CD4-positive, alpha-beta T cell treated with Interferon alpha-2 for 1 hour (primary cell): ENCODE measurements around the gene BCAN.
"Not testable (repeated sequence)": the region's sequence is repeated elsewhere in the genome, so short reads cannot be mapped to it uniquely, and the experiment has no call there.

Experiments used
- DNase-seq, 2 donors: peaks; one replicate each; pipeline ENCODE4 v3.0.0-alpha.2; 2020 to 2022

The BCAN gene

GRCh38 chr1:156618853-156619581, 22.9 kb upstream of the BCAN start, which contains the start of gene HAPLN2:
Gene HAPLN2 (plus strand): TSS chr1:156619415. CDS start chr1:156623491, 4,076 bp downstream.
- DNase-seq, result no peak

- no peak for DNase-seq
Measured at GRCh38 chr1:156619582-156619955, 22.3 kb upstream of the BCAN start.

GRCh38 chr1:156622581-156623297, 19.2 kb upstream of the BCAN start:
- DNase-seq, result no peak

- peak; percentile 18 to 35 for DNase-seq
Measured at GRCh38 chr1:156623946-156624813, 17.7 kb upstream of the BCAN start.

- no peak for DNase-seq
Measured at GRCh38 chr1:156624814-156625435, 17.0 kb upstream of the BCAN start.

- peak; percentile 56 to 67 for DNase-seq
Measured at GRCh38 chr1:156625436-156626078, 16.4 kb upstream of the BCAN start.

GRCh38 chr1:156626079-156626438, 15.9 kb upstream of the BCAN start:
- DNase-seq, result no peak

- DNase-seq, result peak; percentile 17 to 57
Measured at GRCh38 chr1:156627313-156627880, 14.5 kb upstream of the BCAN start.

GRCh38 chr1:156629823-156630449, 12.0 kb upstream of the BCAN start:
- DNase-seq, result no peak

GRCh38 chr1:156631152-156631551, 10.8 kb upstream of the BCAN start:
- DNase-seq, result not testable (repeated sequence)

GRCh38 chr1:156632355-156632754, 9.6 kb upstream of the BCAN start:
- no peak for DNase-seq

- DNase-seq, result no peak
Measured at GRCh38 chr1:156638189-156638985, 3.5 kb upstream of the BCAN start.

GRCh38 chr1:156639601-156640101, 2.3 kb upstream of the BCAN start:
- DNase-seq, result no peak

GRCh38 chr1:156640842-156641706, 843 bp upstream of the BCAN start:
- DNase-seq, result no peak

GRCh38 chr1:156642265-156643048, 540 bp downstream of the BCAN start:
- DNase-seq, result no peak

GRCh38 chr1:156643049-156643777, 1.3 kb downstream of the BCAN start:
- DNase-seq, result no peak

GRCh38 chr1:156643778-156644092, 1.8 kb downstream of the BCAN start:
- DNase-seq, result no peak

GRCh38 chr1:156644146-156644545, 2.2 kb downstream of the BCAN start:
- DNase-seq, result no peak
